ENCODE measurements around the gene SMAD3.

DNA sequence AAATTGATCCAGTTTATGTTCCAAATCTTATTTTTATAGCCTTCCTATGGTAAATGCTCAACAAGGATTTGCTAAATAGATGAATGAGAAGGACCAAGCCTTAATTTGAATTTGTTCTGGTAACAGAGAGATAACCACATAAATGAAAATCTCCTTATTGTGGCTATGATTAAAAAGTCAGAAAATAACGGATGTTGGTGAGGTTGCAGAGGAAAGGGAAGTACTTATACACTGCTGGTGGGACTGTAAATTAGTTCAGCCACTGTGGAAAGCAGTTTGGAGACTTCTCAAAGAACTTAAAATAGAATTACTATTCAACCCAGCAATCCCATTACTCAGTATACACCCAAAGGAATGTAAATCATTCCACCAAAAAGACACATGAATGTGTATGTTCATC is 162.9 kb downstream of the SMAD3 start:
- TF ChIP-seq, protein P1, sequence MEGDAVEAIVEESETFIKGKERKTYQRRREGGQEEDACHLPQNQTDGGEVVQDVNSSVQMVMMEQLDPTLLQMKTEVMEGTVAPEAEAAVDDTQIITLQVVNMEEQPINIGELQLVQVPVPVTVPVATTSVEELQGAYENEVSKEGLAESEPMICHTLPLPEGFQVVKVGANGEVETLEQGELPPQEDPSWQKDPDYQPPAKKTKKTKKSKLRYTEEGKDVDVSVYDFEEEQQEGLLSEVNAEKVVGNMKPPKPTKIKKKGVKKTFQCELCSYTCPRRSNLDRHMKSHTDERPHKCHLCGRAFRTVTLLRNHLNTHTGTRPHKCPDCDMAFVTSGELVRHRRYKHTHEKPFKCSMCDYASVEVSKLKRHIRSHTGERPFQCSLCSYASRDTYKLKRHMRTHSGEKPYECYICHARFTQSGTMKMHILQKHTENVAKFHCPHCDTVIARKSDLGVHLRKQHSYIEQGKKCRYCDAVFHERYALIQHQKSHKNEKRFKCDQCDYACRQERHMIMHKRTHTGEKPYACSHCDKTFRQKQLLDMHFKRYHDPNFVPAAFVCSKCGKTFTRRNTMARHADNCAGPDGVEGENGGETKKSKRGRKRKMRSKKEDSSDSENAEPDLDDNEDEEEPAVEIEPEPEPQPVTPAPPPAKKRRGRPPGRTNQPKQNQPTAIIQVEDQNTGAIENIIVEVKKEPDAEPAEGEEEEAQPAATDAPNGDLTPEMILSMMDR (IDR thresholded peaks at IDR 0.05), result no peak
- TF ChIP-seq POLR2A (IDR thresholded peaks at IDR 0.05), result no peak
